RWPE1 (cell line): ENCODE results near the gene METTL3.

Experiments used
- CTCF ChIA-PET: fragments of 350-600 bp; sonication (Branson Sonifier 250); formaldehyde crosslinking; extraction: SDS; loops from one replicate; lab custom pipeline; 2021; lab: Yijun Ruan, JAX
- POLR2A ChIA-PET: fragments of 400-600 bp; formaldehyde crosslinking; extraction: SDS; loops from one replicate; lab custom pipeline; 2020; ENCODE audit warnings: antibody characterized with exemption; ENCODE audit not compliant: low non-redundant PET; lab: Yijun Ruan, JAX
- DNase-seq: peaks from one replicate; pipeline ENCODE4 v3.0.0; 2012; ENCODE audit warnings: low spot score
- H3K27ac ChIP-seq: fragments of 450-650 bp; 2 replicates; pipeline ENCODE4 v1.5.1; 2017
- CTCF ChIP-seq: fragments of 450-650 bp; conservative IDR thresholded peaks from 2 replicates; pipeline ENCODE4 v1.5.1; 2017; ENCODE audit warnings: low read depth, mild to moderate bottlenecking

METTL3 gene

DNA sequence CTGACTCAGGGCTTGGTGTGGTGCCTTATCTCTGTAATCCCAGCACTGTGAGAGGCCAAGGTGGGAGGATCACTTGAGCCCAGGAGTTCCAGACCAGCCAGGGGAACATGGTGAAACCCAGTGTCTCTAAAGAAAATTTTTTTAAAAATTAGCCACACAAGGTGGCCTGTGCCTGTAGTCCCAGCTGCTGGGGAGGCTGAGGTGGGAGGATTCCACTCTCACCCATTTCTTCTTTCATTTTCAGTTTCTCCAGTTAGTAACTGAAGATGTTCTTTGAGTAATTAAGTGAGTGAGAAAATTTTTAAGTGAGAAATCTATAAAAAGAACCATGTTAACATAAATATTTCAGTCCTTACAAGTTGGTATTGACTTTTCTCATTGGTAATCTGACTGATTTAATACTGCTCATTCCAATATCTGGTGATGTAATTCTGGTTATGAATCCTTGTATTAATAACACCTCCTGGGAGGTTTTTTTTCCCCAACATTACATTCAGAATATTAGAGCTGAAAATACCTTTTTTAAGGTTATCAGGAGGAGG lies 6.1 kb downstream of the METTL3 start:
- CTCF ChIA-PET: no interaction called here

GRCh38 chr14:21503376-21503775 lies 7.8 kb downstream of the METTL3 start:
- ChIA-PET CTCF (interaction anchor here (0.5 kb wide), 1 partner anchor 23 kb away, joined by 4 read pairs; no protein-coding TSS in a partner anchor), POLR2A (no interaction called here)
- no peak for TF ChIP-seq CTCF
- DNase-seq: no peak
- no peak overlapping the region for H3K27ac ChIP-seq

More for the DNA sequence above, 6.1 kb downstream of the METTL3 start:
- no peak overlapping the region for H3K27ac ChIP-seq
- POLR2A ChIA-PET: no interaction called here
- DNase-seq: no peak
- TF ChIP-seq CTCF: no peak

DNA sequence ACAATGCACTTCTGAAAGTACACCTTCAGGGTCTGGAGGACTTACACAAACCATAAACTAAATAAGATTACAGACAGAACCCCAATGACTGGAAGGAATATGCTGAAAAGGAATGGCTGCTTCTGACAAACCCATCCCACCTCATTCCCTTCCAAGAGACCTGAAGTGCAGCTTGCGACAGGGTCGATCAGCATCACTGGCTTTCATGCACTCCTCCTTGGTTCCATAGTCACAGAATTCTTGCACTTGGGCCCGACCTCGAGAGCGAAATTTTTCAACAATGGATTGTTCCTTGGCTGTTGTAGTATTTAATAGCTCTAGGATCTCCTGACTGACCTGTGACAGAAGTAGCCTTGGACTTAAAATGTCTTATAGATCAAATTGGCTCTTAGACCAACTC lies 9.6 kb downstream of the METTL3 start:
- DNase-seq: no peak
- TF ChIP-seq CTCF: no peak

GRCh38 chr14:21498540-21499526 lies 12.3 kb downstream of the METTL3 start:
- peak; percentile 31 for DNase-seq
- ChIA-PET POLR2A (no interaction called here), CTCF (interaction anchor here (0.6 to 1.8 kb wide), 11 partner anchors 10 to 1208 kb away, joined by 3 to 30 read pairs (median 5); partner anchors contain the start of genes METTL3 and OR10G3)
- TF ChIP-seq CTCF: peak; percentile 53
- H3K27ac ChIP-seq: no peak overlapping the region

More for the DNA sequence above, 9.6 kb downstream of the METTL3 start:
- CTCF ChIA-PET: interaction anchor here (0.6 kb wide), 2 partner anchors 13 to 1323 kb away, joined by 3 to 4 read pairs; no protein-coding TSS in a partner anchor
- no peak overlapping the region for H3K27ac ChIP-seq
- POLR2A ChIA-PET: no interaction called here

DNA sequence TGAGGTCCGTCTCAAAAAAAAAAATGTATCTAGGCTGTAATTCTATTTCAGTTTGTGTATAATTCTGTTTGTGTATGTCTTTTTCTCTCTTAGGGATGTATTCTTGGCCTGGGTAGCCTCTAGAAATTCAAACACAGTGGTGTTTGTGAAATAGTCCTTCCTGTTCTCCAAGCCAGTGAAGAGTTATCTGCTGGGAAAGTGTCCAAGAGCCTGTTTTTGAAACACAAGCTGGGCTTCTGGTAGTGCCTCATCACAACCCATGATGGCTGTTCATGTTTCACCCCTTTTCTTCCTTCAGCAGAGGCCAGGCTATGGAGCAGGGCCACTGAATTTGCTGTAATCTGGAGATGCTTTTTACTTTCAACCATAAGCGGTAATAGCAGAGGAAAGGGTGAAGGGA lies 14.7 kb downstream of the METTL3 start:
- CTCF ChIA-PET: no interaction called here
- DNase-seq: no peak
- POLR2A ChIA-PET: no interaction called here
- no peak overlapping the region for H3K27ac ChIP-seq
- TF ChIP-seq CTCF: no peak
